GM19351 (cell line): ENCODE results near the gene SOCS2.
"Not testable (repeated sequence)": the region's sequence is repeated elsewhere in the genome, so short reads cannot be mapped to it uniquely, and the experiment has no call there.

Experiments used
- ATAC-seq: cut with Tn5 transposase; IDR thresholded peaks from one replicate; pipeline ENCODE4 v1.9.1; 2021; ENCODE audit warnings: mild to moderate bottlenecking, moderate library complexity; ENCODE audit not compliant: unreplicated experiment

The SOCS2 gene, protein sequence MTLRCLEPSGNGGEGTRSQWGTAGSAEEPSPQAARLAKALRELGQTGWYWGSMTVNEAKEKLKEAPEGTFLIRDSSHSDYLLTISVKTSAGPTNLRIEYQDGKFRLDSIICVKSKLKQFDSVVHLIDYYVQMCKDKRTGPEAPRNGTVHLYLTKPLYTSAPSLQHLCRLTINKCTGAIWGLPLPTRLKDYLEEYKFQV

DNA sequence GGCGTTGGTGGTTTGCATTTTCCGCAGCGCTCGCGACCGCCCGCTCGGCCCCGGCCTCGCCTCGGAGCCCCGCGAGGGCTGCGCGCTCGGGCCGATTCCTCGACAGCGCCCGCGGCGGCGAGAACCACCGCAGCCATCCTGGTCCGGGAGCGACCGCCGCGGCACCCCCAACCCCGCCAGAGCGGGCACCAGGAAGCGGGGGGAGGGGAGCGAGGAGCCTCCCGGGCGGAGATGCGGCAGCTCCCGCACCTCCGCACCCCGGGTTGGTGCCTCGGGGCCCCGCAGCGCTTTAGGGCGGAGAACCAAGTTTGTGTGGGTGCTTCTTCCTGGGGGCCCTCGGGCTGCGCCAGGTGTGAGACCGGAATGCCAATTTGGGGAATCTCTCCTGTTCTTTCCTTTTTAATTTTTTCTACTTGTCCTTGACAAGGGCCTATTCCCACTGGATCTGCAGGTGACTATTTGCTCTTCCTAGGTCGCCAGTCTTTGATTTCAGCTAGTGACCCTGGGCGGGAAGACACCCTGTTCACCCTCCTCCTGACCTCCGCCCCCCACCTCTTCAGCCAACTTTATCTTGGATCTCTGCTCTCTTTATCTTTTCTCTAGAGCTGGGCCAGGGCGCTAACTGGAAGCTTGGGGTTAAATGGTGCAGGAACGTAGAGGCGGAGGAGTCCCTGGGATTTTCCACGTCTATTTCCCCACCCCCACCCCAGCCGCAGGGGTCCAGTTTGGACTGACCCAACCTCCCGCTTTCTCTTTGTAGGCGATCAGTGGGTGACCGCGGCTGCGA, at the start of gene SOCS2:
TSS of gene SOCS2 (plus strand) at position 751 of the 787 bp plus-strand sequence. CDS start 223 bp downstream, outside the sequence.
- ATAC-seq: peak; percentile 7

DNA sequence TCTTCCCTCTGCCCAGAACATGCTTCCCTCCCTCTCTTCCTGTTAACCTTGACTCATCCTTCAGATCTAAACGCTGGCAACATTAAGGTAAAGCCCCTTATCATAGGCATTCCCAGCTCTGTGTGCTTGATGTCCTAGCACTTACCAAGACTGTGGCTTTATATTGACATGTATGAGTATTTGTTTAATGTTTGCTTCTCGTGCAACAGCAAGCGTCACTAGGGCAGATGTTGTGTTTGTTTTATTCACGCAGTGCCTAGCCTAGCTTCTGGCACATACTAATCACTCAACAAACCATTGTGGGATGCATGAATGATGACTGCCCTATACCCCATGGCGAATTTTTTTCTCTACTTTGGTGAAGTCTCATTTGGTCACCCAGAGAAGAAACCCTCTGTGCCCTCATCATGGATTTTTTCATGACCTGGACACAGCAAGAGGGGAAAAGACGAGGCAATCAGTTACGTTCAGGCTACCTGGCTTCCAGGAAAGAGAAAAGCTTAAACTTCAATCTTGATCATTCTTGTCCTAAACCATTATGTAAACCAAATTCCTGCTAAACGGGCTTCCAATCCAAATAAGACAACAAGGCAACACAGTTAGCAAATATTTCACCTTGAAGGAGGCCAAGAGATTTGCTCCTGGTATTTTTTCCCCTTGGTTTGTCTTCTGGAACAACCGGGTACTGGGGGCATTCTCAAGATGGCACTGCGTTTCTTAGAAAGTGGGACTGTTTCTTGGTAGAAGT, 47.9 kb upstream of the SOCS2 start:
- ATAC-seq: no peak

DNA sequence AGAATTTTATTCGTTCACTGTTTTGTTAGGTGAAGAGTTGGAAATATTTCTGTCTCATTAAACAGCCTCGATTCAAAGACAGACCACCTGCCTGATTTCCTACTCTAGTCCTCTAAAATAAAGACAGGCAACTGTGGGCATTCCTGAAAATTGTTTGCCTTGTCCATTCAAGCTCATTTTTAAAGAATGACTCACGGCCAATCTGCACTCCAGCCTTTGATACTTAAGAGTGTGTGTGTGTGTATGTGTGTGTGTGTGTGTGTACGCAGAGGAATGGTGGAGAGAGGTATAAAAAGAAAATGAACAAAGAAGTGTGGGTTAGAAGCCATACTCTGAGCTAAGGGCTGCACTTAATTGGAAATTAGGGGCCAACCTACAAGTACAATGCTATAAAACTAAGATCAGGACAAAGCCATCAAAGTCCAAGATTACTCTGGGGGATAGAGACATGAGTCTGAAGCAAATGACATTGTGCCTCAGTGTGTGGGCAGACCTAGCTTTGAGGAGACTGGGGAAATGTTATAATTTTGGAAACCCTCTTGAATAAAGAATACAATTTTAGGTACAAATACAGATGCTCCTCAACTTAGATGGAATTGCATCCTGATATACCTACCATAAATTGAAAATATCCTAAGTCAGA, 45.6 kb upstream of the SOCS2 start:
- no peak for ATAC-seq

DNA sequence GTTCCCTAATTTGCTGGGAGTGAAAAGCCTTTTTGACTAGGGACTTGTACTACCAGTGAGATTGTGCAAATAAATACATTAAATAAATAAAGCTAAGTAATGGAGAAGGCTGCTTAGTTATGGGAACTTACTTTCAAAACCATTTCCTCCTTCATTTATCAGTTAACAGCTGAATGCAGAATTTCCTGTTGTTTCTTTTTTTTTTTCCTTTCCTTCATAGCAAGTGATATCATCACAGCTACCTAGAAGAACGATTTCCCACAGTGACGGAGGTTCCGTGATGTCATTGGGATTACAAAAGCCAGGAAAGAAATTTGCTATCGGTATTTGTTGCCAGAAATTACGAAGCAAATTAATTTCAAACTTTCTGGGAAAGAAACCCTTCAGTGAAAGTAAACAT, 42.1 kb upstream of the SOCS2 start:
- no peak for ATAC-seq

DNA sequence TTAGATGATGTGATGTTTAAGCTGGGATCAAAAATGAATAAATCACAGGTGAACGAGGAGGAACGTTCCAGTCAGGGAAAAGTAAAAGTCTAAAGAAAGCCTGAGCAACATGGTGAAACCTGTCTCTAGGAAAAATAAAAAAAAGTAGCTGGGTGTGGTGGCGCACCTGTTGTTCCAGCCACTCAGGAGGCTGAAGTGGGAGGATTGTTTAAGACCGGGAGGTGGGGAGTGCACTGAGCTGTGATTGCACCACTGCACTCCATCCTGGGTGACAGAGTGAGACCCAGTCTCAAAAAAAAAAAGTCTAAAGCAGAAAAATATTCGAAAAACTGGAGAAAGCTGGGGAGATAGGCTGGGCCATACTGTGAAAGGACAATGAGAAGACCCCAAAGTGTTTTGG, 39.2 kb upstream of the SOCS2 start:
- no peak for ATAC-seq

DNA sequence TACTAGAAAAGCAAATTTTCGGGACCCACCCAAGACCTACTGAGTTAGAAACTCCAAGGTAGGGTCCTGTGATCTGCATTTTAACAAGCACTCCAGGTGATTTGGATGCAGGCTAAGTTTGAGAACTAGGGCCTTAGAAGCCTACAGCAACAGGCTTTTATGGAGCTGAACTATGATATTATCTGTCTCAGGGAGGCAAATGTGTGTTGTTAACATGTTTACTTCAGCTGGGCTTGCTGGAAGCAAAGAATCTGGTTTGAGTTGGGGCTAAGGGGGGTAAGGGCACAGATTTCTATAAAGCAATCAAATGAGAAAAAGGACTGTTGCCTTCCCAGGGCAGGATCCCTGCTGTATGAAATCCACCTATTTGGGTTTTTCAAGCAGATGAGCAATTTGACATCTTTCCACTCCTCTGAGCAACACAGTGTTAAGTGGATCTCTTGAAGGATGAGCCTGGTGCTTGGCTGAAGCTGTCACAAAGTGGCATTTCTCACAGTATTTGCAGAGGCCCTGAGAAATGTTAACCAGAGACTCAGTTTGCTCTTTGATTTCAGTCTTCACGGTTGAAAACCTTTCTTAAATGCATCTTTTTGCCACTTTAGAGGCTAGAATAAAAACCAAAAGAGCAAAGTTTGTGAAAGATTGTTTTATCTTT, 36.2 kb upstream of the SOCS2 start:
- ATAC-seq: no peak

DNA sequence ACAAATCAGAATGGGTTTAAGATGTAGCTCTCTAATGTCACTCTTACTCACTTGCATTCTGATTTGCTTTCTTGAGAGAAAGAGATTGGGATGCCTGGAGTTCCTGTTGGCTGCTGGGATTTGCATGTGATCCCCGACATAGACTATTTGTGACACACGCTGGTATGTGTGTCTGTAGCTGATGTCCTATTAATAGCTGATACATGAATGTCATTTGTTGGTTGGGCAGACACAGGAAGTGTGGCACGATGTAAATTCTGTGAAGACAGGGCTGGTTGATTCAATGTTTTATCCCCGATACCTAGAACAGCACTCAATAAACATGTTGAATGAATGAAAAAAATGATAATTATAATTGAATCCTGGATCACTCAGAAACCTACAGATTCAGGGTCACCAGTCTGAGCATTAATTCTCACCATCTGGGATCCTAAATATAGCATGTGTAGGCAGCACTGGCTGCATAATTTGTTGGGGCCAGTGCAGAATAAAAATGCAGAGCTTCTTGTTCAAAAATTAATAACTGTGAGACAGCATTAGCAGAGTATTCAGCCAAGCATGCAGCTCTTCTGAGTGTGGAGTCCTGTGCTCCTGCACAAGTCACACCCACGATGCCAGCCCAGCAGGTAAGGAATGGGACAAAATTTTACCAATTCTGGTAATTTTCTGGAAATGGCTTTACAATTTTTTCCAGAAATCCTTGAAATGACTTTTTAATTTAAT, 35.5 kb upstream of the SOCS2 start:
- ATAC-seq: peak; percentile 95

DNA sequence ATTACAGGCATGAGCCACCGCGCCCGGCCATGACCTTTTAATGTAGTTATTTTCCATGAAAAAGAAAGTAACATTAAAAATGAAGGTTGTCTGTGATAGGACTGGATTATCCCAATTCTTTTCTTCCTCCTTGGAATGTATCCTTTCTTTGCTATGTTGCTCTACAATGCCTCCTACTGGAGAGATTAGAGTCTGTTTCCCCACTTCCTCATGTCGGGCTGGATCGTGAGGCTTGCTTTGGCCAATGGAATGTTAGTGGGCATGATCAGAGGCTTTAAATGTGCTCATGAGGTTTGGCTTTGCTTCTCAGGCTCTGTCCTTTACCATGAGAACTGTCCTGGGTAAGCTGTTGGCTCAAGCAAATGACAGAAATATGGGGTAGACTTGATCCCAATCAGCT, 34.7 kb upstream of the SOCS2 start:
- ATAC-seq: no peak

DNA sequence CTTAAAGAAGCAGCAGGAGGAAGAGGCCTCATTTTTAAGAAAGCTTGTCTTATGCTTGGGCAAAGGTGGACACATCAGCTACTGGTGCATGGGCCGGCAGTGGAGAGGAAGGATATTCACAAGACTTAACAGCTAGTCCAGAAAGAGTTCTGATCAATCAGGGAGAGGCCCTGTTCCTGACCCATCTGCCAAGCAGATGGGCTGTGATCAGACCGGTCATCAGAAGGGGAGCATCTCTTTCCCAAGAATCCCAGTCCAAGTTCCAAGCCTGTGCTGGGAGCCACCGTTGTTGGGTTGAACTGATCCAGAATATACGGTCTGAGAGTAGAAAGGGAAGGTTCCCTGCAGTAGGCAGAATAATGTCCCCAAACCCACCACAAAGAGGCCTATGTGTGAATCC, 32.7 kb upstream of the SOCS2 start:
- ATAC-seq: no peak

DNA sequence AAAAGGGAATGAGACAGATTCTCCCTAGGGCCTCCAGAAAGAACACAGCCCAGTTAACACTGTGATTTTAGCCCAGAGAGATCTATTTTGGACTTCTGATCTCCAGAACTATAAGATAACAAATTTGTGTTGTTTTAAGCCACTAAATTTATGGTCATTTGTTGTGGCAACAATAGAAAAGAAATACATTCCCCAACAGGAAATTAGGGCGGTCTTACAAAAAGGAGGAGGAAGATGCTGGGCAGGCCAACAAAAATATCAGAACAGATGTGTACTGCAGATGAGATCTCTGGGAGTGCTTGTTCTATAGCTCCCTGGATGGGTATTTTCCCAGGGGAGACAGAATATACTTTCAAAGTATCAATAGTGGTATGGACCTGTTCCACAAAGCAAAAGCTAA, 32.0 kb upstream of the SOCS2 start:
- no peak for ATAC-seq

DNA sequence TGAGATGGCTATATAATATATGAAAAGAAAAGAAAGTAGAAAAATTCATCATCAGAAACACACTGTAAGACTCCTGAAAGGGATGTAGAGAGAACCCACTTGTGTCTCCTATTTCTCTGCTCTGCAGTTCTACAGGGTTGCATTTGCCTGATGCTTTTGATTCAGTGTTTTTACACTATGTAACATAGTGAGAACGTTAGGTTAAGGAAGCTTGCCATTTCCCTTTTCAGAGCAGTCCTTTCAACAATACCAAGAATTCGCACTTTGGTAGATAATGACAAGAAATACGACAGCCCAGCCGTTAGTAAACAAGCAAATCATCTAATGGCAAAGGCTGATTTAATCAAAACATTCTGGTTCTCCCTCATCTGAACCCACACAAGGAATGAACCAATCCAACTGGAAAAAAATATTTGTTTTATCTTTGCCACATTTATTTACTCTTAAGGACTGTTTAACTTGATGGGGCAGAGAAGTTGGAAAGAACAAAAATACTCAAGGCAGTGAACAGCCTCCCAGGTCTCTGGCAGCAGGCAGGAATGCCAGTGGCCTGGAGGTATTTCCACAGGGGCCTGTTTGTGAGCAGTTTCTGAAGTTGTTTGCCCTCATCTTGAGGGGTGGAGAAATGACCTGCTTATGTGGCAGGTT, 30.8 kb upstream of the SOCS2 start:
- no peak for ATAC-seq

DNA sequence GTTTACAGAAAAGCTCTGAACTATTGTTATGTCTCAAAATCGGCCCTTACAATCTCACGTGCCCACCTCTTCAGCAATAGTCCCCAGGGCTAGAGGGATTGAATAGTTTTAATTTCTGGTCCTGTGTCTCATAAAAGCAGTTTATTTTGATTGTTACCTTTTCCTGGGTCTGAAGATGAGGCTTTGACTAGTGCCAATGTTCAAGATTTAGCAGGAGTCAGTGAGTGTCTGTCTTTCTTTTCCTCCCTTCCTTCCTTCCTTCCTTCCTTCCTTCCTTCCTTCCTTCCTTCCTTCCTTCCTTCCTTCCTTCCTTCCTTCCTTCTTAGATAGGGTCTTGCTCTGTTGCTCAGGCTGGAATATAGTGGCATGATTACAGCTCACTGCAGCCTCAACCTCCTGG, 24.7 kb upstream of the SOCS2 start:
- no peak for ATAC-seq

DNA sequence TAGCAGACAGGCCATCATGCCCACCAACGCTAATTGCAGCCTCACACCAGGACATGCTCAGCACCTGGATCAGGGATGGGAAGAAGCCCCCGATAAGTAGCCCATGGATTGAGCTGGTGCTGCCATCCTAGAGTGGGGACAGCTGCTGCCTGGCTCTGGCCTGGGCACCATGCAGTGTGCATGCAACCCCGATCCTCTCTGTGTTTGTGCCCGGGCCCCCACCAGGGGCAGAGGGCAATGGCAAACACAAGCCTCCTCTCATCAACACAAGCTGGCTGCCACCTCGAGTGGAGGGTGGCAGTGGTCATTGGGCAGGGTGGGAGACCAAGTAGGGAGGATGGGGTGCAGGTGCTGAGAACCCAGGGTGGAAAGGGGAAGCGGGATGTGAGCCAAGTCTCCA, 23.3 kb upstream of the SOCS2 start:
- ATAC-seq: no peak

DNA sequence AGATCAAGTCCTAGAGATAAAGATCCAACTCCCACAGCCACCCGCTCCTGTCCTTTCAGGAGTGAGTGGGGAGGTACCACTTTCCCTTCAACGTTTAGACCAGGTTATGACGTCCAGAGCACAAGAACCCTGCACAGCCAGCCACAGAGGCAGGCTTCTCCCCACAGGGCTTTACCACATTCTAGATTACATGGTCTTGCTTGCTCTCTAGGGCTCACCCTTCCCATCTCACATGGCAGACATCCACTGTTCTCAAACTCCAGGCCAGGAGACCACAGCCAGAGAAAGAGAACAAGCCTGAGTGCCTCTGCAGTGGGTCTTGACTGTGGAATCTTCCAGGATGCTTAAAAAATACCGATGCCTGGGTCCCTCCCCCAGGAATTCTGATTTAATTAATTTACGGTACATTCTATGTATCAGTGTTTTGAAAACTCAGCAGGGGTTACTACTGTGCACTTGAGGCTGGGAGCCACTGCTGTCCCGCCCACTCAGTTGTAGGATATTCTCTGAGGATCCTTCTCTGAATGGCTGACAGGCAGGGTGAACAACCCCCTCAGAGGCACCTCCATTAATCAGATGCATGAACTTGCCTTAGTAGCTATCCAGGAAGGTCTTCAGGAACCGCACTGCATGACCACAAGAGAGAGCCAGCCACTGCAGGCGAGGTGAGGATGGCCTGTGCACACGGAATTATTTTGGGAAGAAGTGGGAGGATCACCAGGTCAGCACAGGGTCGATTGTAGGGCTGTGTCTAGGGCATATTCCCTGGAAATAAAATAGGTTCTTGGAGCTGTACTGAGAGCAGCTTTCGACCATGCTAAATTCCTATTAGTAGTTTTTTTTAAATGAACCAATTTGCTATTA, 21.5 kb upstream of the SOCS2 start:
- no peak for ATAC-seq

DNA sequence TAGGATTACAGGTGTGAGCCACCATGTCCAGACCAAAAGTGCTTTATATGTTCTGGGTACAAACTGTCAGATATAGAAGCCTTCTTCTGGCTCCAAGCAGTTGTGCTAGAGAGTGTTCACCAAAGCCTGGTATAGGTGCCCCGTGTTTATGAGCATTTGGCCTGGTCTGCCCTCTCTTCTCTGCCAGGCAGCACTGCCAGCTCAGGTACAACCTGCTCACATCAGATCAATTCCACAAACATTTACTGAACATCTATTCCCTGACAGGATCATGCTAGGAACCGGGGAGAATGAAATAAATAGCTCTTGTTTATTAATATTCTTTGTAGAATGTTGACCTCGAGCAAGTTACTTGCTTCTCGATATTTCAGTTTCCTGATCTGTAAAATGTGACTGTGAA, 20.0 kb upstream of the SOCS2 start:
- ATAC-seq: no peak

DNA sequence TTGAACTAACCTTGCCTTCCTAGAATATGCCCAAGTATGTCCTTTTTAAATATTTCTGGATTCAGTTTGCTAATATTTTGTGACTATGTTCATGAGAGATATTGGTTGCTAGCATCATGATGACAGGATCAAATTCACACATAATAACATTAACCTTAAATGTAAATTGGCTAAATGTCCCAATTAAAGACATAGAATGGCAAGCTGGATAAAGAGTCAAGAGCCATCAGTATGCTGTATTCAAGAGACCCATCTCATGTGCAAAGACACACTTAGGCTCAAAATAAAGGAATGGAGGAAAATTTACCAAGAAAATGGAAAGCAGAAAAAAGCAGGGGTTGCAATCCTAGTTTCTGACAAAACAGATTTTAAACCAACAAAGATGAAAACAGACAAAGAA, 14.6 kb upstream of the SOCS2 start:
- ATAC-seq: not testable (repeated sequence)

DNA sequence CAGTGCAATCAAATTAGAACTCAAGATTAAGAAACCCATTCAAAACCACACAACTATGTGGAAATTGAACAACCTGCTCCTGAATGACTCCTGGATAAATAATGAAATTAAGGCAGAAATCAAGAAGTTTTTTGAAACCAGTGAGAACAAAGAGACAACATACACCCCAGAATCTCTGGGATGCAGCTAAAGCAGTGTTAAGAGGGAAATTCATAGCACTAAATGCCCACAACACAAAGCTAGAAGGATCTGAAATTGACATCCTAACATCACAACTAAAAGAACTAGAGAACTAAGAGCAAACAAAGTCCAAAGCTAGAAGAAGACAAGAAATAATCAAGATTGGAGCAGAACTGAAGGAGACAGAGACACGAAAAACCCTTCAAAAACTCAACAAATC, 13.8 kb upstream of the SOCS2 start:
- not testable (repeated sequence) for ATAC-seq

DNA sequence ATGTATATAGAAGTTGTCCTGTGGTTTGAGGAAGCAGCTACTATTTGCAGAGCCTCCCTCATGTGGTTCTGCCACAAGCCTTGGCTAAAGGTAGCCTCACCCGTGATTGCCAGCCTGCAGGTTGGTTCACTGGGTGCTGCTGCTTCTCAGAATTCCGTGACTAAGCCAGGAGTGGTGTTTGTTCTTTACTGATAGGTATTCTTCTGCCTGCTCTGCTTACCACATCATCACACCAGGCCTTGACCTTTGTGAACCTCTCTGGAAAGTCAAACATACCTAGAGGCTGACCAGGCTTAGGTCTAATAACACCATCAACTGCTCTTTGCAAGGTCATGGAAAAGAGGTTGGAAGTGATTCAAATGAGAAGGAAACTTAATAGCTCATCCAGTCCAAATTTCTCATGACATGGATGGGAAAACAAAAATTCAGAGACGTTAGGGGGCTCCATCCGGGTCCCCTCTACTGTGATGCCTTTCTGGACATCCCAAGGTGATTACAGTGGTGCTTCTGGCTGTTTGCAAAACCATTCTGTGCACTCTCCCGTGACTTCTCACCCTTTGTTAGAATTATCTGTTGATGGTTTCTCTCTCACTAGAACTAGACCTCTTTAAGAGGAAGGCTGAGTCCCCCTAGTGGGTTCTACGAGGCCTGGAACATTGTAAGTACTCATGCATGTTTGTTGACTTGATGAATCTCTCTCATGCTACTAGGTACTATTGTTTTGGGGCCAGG, 8.5 kb upstream of the SOCS2 start:
- no peak for ATAC-seq
